HG03139 (cell line): Measurements from ENCODE around the gene SIRPB2.
"Not testable (repeated sequence)": the region's sequence is repeated elsewhere in the genome, so short reads cannot be mapped to it uniquely, and the experiment has no call there.

Source experiments
- ATAC-seq: cut with Tn5 transposase; IDR thresholded peaks from one replicate; pipeline ENCODE4 v1.9.1; 2021; ENCODE audit not compliant: unreplicated experiment

Gene SIRPB2

GRCh38 chr20:1500496-1500895, 9.3 kb upstream of the SIRPB2 start:
- no peak for ATAC-seq

GRCh38 chr20:1499528-1500420, 8.6 kb upstream of the SIRPB2 start:
- ATAC-seq: no peak

- not testable (repeated sequence) for ATAC-seq
These were observed 6.2 kb upstream of the SIRPB2 start for GRCh38 chr20:1497371-1497770.

GRCh38 chr20:1496930-1497329, 5.7 kb upstream of the SIRPB2 start:
- ATAC-seq: no peak

- no peak for ATAC-seq
These were observed 3.2 kb upstream of the SIRPB2 start for GRCh38 chr20:1494436-1494835.

- ATAC-seq: no peak
These were observed 2.3 kb upstream of the SIRPB2 start for GRCh38 chr20:1493536-1493935.

- no peak for ATAC-seq
These were observed 831 bp upstream of the SIRPB2 start for GRCh38 chr20:1491860-1492642.

GRCh38 chr20:1490643-1491195, 501 bp downstream of the SIRPB2 start:
- no peak for ATAC-seq

- ATAC-seq: no peak
These were observed 1.3 kb downstream of the SIRPB2 start for GRCh38 chr20:1489764-1490436.

GRCh38 chr20:1489325-1489724, 1.9 kb downstream of the SIRPB2 start:
- no peak for ATAC-seq

- no peak for ATAC-seq
These were observed 4.7 kb downstream of the SIRPB2 start for GRCh38 chr20:1486566-1486965.

- no peak for ATAC-seq
These were observed 6.6 kb downstream of the SIRPB2 start for GRCh38 chr20:1484438-1485116.

- ATAC-seq: no peak
These were observed 11.2 kb downstream of the SIRPB2 start for GRCh38 chr20:1479831-1480595.

GRCh38 chr20:1478566-1478965, 12.7 kb downstream of the SIRPB2 start:
- no peak for ATAC-seq

GRCh38 chr20:1477896-1478490, 13.2 kb downstream of the SIRPB2 start:
- ATAC-seq: no peak

GRCh38 chr20:1474817-1475603, 16.2 kb downstream of the SIRPB2 start:
- ATAC-seq: no peak

GRCh38 chr20:1474325-1474724, 16.9 kb downstream of the SIRPB2 start:
- no peak for ATAC-seq
